Stimulated activated CD8-positive, alpha-beta memory T cell treated with anti-CD3 and anti-CD28 coated beads, Interleukin-12 subunit alpha, Interleukin-12 subunit beta, amount 100 ng/mL, for 4 hours (primary cell): ENCODE measurements around the gene DAB1.

Experiments
- DNase-seq: peaks from one replicate; pipeline ENCODE4 v3.0.0-alpha.2; 2020; ENCODE audit warnings: low read depth

Gene DAB1

DNA sequence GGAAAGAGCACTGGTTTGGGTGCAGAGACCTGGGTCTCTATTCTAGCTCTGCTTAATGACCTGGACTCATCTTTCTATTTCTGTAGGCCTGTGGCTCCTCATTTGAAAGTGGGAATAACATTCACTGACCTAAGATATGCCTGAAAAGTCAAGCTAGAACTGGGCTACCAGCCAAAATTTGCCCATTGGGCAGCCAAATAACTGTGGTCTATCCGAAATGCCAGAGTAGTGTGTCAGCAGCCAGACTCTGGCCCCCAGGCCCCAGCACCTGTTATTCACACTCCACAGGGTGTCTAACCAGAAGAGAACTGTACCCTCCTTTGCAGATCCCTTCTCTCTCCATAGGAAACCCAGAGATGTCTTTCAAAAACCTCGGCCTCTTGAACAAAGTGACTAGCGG, 12.6 kb downstream of the DAB1 start:
- no peak for DNase-seq

DNA sequence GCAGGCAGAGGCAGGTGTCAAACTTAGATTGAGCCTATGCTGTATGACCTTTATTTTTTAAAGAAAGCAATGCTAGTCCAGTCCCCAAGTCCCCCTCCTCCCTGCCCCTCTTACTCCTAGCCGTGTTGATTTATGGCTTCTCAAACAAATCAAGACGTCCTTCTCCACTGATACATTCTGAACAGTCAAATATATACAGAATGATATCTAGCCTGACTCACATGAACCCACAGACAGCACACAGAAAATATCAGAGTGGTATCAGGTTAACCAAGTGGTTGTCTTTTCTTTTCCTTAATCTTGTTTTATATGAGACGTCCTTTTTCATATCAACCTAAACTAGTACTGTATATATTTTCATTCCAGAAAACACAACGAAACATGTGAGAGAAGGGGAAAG, 13.4 kb downstream of the DAB1 start:
- DNase-seq, result no peak

DNA sequence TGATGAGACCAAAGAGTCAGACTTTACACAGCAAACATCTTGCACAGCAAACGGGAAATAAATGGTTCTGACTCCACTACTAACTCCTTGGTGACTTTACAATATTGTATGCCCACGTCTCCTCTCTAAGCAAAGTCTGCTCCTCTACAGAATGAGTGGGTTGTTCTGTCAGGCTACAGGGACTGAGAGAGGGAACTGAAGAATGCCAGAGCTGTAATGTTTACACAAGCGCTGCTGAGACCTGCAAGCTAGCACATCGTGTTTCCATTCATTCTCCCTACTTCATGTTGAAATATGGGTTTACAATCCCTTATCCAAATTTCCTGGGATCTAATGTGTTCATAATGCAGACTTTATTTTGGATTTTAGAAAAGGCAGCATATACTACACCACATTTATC, 15.9 kb downstream of the DAB1 start:
- no peak for DNase-seq

DNA sequence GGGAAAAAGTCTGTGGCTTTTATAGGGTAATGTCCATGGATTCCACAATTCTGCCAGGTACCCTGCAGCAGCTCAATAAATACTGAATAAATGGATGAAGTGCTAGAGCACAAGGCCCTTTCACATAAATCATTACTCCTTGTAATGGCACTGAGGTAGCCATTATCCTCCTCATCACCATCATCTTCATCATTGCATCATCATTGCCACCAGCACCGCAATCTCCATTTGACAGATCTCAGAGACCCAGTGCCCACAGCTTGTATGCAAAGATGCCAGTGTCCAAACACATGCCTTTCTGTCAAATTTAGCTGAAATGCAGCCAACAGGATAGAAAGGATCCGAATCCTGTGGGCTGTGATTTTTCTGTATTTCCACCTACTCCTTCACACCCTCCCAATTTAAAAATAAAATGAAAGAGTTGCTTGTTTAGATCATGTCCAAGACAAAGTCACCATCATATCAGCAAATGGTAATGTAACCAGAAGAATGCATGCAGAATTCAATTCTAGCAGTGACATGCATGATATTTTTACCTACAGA, 17.4 kb downstream of the DAB1 start:
- no peak for DNase-seq

DNA sequence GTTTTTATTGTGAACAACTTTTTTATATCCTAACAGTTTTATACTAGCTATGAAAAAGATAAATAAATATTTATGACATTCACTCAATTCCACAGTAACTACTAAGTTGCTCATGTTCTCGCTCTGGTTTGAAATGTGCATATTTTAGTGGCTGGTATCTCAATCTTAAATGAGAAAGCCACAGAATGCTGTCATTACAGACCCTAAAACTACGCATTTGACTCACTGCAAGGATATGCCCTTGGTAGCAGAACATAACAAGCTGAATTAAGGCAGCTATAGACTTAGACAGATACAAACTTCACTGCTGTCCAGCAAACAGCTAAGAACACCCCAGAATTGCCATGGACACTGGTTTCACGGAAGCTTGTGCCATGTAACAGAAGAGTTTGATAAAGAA, 19.0 kb downstream of the DAB1 start:
- DNase-seq, result no peak

DNA sequence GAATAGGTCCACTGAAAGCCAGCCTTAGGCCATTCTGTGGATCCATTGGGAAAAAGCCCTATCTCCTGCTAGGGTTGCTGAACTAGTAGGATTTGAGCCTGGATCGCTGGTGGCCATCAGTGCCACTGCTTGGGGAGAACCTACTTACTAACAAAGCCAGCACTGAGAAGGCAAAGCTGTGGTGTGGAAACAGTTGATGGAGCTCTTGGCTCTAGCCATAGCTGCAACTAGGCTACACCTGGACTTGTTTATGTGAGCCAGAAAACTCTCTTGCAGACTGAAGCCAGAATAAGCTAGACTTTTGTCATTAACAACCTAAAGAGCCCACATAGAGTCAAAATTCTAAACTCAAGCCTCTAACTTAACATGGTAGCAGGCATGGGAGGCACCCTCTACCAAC, 20.7 kb downstream of the DAB1 start:
- DNase-seq, result no peak

DNA sequence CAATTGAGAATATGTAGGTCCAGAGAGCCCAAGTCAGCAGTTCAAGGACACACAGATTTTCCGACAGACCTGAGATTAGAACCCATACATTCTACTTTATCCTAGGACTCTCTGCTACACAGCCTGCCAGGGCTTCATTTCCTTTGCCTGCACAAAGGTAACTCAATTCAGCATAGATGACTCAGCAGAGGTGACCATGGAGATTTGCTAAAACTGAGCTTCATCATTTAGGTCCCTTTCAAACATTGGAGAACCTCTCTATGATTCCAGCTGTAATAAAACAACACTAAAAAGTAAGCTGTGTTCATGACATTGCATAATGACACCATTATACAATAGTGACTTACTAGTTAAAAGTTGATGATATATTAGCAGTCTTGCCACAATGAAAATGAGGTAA, 22.2 kb downstream of the DAB1 start:
- no peak for DNase-seq

DNA sequence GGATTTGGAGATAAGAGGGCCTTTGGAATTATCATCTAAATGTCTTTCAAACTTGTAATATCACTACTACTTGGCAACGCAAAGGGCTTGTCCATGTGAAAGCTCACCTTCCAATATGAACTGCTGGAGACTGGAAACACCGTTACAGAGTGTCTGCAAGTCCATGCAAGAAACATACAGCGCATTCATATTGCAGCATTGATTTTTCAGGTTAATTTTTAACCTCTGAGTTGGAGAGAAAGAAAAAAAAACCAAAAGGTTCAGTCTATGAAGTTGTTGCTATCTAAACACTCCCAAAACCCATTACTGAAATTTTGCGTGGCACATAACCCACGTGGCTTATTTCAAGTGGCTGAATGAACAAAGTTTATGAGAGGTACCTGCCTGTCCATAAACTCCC, 23.8 kb downstream of the DAB1 start:
- no peak for DNase-seq

DNA sequence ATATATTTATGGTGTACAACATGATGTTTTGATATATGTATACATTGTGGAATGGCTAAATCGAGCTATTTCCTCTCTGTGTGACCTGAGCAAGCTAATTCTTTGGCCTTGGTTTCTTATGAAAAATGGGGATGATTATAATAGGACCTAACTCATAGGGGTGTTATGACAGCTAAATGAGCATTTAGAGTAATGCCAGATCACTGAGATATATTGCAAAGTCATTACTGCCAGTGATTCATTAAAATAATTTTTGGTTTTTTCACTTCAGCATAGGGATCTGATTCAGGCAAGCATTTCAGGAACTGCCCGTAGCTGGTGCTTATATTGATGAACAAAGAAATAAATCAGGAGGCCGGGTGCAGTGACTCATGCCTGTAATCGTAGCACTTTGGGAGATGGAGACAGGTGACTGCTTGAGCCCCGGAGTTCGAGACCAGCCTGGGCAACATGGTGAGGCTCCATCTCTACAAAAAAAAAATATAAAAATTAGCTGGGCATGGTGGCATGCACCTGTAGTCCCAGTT, 30.7 kb downstream of the DAB1 start:
- no peak for DNase-seq

DNA sequence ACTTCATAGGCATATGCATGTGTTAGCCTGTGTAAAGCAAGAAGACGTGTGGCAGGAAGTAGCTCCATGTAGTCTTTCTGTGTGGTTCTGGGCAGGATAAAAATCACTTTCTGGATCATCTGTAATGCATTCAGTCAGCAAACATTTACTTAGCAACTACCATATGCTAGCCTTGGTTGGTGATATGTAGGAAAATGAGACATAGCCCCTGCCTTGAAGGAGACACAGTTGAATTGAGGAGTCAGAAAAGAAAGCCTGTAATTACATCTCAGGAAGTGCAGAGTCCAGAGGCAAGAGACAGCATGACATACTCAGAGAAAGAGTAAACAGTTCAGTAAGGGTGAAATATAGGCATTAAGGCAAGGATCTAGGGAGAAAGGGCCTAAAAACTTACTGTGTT, 38.5 kb downstream of the DAB1 start:
- no peak for DNase-seq

DNA sequence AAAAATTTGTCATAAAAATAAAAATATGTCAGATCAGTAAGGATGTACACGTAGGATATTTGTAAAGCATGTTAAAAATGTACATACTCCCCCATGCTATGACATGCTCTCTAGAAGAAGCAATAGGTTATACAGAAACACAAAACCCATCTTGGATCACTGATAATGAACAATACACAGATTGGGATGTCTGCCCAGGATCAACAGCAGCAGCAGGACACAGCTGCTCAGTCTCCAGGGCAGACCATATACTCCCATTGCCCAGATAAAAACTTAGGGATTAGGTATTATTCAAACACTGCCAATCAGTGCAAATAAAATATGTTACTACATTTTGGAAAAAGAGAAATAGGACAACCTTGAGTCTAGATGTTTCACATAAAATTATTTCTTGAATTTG, 39.0 kb downstream of the DAB1 start:
- DNase-seq, result no peak

DNA sequence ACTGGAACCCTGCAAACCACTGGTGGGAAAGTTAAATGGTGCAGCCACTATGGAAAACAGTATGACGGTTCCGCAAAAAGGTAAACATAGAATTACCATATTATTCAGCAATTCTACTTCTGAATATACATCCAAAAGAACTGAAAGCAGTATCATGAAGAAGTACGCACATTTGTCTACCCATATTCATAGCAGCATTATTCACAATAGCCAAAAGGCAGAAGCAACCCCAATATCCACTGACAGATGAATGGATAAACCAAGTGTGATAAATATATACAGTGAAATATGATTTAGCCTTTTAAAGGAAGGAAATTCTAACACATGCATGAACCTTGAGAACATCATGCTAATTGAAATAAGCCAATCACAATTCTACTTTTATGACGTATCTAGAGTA, 39.6 kb downstream of the DAB1 start:
- DNase-seq, result no peak

DNA sequence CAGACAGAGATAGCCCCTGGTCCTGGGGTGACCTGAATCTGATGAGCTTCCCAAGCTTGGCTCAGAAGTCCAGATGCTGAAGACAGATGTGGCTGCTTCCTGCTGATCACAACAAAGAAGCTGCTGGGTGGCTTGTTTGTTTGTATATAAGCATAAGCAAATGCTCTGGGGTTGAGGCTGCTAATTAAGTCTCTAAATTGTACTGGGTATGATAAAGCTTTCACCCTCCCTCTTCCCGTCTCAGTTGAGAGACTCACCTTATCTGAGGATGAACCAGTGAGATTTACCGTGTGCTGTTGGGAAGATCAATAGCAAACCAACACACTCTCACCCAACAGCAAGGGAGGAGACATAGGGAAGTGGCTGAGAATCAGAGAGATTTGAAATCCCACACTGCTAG, 42.0 kb downstream of the DAB1 start:
- no peak for DNase-seq

DNA sequence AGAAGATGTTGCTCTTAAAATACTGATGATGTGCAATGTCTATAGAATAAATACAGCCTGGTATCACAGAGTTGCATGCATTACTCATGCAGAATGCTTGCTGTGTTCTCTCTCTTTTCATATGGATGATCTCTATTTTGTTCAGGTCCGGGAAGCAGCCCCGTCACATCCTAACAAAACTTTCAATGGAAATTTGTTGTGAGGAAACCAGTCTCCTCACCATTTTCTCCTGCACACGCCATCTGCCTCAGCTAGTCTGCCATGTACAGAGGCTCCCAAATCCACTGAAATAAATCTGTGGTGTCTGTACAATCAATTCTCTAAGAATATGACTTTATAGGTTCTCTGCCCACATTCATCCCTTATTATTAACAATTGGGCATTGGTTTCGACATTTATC, 42.4 kb downstream of the DAB1 start:
- DNase-seq, result no peak

DNA sequence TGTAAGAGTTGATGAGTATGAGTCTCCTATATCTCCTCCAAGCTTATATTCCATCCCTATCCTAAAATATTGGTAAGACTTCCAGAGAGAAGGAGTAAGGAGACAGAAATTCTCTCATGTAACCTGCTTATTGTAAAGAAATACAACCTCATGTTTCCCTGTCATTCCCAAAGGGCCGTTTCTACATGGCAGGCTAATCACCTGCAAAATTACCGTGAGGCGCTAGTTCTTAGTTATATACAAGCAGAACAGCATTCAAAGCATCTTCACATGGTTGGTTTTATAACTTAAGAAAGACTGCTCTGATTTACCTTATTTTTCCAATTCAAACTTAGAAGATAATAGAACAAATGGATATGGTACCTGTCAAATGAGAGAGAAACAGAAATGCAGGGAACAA, 42.9 kb downstream of the DAB1 start:
- DNase-seq, result no peak

DNA sequence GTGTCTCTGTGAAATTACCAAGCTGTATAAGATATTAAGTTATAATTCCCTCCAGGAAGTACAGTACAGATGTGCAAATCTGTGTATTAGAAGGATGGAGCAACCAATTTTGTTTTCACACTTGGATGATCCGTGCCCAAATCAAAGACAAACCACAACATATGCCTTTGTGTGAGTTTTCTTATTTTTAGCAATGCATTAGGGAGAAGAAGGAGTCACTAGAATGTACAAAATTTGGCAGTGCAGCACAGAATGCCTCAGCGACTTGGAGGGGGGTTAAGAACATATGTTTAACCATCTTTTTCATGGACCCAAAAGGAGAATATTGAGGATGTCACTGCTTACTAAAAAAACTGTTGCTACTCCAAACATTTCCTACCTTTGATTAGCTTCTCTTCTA, 45.3 kb downstream of the DAB1 start:
- DNase-seq, result no peak

DNA sequence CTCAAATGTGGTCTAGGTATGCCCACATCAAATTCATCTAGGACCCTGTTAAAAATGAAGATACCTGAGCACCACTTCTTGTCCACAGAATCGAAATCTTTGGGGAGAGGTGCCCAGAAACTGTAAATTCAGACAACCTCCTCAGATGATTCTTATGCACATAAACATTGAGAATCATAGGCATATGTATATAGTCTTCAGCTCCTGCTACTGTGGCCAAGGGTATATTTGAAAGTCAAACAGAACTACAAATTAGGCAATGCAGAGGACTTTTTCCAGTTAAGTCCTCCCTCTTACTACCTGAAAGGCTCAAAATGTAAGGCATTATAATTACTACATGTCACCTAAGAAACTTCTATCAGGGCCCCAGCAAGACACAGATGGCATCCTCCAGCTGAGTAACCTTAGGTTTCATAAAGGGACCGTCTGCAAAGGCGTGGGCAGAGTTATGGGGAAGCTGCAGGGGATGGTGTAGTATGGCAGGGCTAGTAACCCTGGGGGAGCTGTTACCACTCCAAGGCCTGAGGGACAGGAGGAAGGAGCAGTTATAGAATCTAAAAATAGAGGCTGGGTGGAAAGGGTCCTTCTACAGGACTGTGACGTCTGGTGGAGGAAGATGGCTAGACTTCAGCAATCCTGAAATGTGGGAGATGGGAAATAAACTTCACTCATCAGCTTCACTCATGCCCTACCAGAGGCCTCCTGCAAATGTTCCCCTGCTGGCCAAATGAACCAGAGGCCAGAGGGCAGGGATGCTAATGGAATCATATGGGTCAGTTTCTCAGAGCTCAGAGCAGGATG, 46.3 kb downstream of the DAB1 start:
- no peak for DNase-seq

DNA sequence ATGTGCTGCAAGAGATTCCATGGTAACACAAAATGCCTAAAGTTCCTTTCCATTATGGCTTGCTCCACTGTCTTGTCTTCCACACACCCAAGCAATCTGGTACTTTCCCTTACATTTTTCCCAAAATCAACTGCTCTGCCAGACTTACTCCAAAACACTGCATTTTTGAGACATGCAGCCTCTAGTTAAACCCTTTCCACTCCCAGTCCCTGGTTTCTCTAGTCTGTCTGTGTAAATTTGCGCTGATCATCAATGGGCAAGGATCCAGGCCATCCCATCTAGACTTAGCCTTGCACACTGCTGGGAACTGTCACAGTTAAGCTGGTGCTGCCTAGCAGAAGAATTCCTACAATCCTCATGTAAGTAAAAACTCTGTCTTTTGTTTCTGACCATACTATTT, 47.8 kb downstream of the DAB1 start:
- DNase-seq, result no peak

DNA sequence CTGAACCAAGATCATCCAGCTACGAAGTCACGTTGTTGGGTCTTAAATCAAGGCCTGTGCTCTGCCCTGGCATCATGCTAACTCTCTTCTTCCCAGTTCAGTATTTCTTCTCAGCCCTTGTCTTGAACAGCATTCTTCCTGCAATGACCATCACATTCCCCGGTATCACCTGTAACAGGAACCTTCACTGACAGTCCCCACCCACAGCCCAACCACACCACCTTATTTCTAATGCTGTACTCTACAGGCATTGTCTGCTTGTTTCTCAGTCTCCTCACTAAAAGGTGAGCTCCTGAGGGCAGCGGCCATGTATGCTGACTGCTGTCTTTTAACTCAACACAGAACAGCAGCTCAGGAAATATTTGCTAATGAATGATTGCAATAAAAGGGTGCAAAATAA, 54.0 kb downstream of the DAB1 start:
- DNase-seq, result no peak

DNA sequence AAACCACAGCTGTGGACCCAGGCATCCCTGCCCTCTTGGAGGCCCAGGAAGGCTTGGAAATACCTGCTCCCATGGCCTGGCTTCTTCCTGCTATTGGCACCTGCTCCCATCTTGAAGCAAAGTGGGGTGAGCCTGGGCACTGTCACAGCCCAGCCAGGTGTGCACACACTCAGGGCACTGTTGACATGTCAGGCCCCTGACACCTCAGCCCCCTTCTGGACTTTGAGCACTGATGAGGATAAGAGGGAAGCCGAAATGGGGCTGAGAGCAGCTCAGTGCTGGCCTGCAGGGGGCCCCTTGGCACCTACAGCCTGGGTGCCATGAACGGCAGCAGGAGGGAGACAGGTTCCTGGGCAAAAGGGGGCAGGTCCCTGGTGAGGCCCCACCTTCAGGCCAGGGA, 55.9 kb downstream of the DAB1 start:
- no peak for DNase-seq

DNA sequence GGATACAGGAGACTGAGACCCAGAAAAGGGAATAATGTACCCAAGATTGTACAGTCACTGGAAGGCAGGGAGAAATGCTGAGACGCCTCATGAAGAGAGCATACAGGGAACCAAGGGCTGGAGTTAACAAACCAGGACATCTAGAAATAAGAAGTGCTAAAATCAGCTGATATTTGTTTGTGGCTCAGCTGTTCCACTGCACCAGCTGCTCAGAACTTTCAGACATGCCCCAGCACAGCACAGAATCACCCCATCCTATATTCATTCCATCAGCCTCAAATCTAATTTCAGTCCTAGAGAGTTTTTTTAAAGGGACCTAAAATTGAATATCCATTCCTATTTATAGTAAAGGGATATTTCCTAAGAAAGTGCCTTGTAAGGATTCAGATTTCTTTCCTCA, 60.2 kb downstream of the DAB1 start:
- no peak for DNase-seq

DNA sequence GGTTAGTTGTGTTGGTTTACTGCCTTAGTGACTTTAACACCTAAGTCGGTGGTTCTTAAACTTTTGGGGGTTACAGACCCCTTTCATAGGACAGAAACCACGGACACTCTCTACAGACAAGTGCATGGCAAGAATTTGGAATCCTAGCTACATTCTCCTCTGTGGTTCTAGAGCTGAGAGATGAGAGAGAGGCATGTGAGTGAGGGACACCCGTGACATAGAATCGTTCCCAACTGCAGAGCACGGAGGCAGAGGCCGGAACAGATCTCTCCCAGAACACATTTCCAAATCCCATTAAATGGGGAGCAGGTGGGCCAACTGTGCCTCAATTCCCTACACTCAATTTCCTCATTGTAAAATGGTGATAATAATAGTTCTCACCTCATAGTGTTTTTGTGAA, 60.7 kb downstream of the DAB1 start:
- DNase-seq, result no peak

DNA sequence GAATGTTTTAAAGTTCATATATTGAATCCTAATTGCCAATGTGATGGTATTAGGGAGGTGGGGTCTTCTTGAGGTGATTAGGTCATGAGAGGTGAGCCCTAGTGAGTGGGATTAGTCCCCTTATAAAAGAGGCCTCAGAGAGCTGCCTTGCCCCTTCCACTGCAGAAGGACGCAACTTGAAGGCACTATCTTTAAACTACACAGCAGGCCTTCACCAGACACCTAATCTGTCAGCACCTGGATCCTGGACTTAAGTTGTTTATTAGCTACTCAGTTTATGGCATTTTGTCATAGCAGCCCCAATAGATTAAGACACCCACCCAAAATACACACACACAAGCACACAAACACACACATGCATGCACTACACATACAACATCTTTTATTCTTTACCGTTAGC, 61.4 kb downstream of the DAB1 start:
- DNase-seq, result no peak

DNA sequence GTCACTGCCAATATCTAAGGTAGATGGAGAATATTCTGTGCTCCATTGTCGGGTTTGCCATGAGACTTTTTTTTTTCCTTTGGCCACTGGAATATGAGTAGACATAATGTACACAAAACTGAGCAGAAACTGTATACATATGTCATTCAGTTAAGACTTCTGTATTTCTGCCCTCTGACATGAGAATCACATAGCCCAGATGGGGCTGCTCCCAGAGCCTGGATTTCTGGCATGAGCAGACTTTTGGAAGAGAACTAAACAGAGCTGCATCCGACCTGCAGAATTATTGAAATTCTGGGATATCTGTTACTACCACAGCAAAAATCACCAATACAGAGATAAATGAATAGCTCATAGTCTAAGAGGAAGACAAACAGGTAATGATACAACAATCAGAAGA, 62.3 kb downstream of the DAB1 start:
- no peak for DNase-seq
